GM19023 (cell line): ENCODE measurements around the gene TEAD1.

ENCODE experiments used
- ATAC-seq: cut with Tn5 transposase; IDR thresholded peaks from one replicate; pipeline ENCODE4 v1.9.1; 2021; ENCODE audit warnings: mild to moderate bottlenecking, moderate library complexity; ENCODE audit not compliant: unreplicated experiment

The TEAD1 gene

GRCh38 chr11:12786450-12786849 lies 112.2 kb downstream of the TEAD1 start:
- no peak for ATAC-seq

- ATAC-seq = no peak
Measured at GRCh38 chr11:12786891-12787290, 112.7 kb downstream of the TEAD1 start.

GRCh38 chr11:12787847-12788246 lies 113.6 kb downstream of the TEAD1 start:
- ATAC-seq = no peak

- ATAC-seq = no peak
Measured at GRCh38 chr11:12789054-12789453, 114.8 kb downstream of the TEAD1 start.

GRCh38 chr11:12789596-12790215 lies 115.5 kb downstream of the TEAD1 start:
- ATAC-seq = no peak

- ATAC-seq = no peak
Measured at GRCh38 chr11:12790861-12791616, 116.8 kb downstream of the TEAD1 start.

GRCh38 chr11:12792018-12792417 lies 117.8 kb downstream of the TEAD1 start:
- no peak for ATAC-seq

GRCh38 chr11:12792590-12792989 lies 118.4 kb downstream of the TEAD1 start:
- no peak for ATAC-seq

GRCh38 chr11:12793065-12793464 lies 118.8 kb downstream of the TEAD1 start:
- ATAC-seq = no peak

- no peak for ATAC-seq
Measured at GRCh38 chr11:12793506-12793905, 119.3 kb downstream of the TEAD1 start.

GRCh38 chr11:12794576-12795230 lies 120.5 kb downstream of the TEAD1 start:
- no peak for ATAC-seq

GRCh38 chr11:12797996-12798395 lies 123.8 kb downstream of the TEAD1 start:
- no peak for ATAC-seq

- ATAC-seq = no peak
Measured at GRCh38 chr11:12798609-12799011, 124.4 kb downstream of the TEAD1 start.

- no peak for ATAC-seq
Measured at GRCh38 chr11:12799334-12799835, 125.2 kb downstream of the TEAD1 start.

GRCh38 chr11:12800032-12800671 lies 125.9 kb downstream of the TEAD1 start:
- no peak for ATAC-seq

- ATAC-seq = no peak
Measured at GRCh38 chr11:12800871-12801270, 126.7 kb downstream of the TEAD1 start.

- no peak for ATAC-seq
Measured at GRCh38 chr11:12801976-12802375, 127.8 kb downstream of the TEAD1 start.

GRCh38 chr11:12802418-12803085 lies 128.3 kb downstream of the TEAD1 start:
- no peak for ATAC-seq

GRCh38 chr11:12803086-12803826 lies 129.0 kb downstream of the TEAD1 start:
- no peak for ATAC-seq

- no peak for ATAC-seq
Measured at GRCh38 chr11:12806113-12806512, 131.9 kb downstream of the TEAD1 start.
